Skeletal muscle cell (primary cell): Measurements from ENCODE around the gene LEMD1.
"Not testable (repeated sequence)": the region's sequence is repeated elsewhere in the genome, so short reads cannot be mapped to it uniquely, and the experiment has no call there.

Experiments used
- DNase-seq: peaks from one replicate; pipeline ENCODE4 v3.0.0-alpha.2; 2010; ENCODE audit warnings: low read depth
- H3K4me3 ChIP-seq: 2 replicates; pipeline ENCODE4 v1.5.1; 2011; ENCODE audit warnings: low read depth, mild to moderate bottlenecking, control low read depth, low read length, moderate library complexity

LEMD1 gene

GRCh38 chr1:205365086-205365485, 56.8 kb downstream of the LEMD1 start:
- DNase-seq, H3K4me3 ChIP-seq: not testable (repeated sequence)

- no peak for DNase-seq
- H3K4me3 ChIP-seq: no peak overlapping the region
Measured at GRCh38 chr1:205360891-205361290, 61.0 kb downstream of the LEMD1 start.

- no peak overlapping the region for H3K4me3 ChIP-seq
- no peak for DNase-seq
Measured at GRCh38 chr1:205359771-205360565, 61.9 kb downstream of the LEMD1 start.

- no peak overlapping the region for H3K4me3 ChIP-seq
- DNase-seq: no peak
Measured at GRCh38 chr1:205358579-205358978, 63.3 kb downstream of the LEMD1 start.

- no peak for DNase-seq
- H3K4me3 ChIP-seq: no peak overlapping the region
Measured at GRCh38 chr1:205357567-205357966, 64.3 kb downstream of the LEMD1 start.

- H3K4me3 ChIP-seq: no peak within 1 kb of the TSS
- no peak for DNase-seq
Measured at GRCh38 chr1:205356440-205357139, 65.3 kb downstream of the LEMD1 start, which contains the start of gene KLHDC8A. Gene KLHDC8A (minus strand): TSS chr1:205356922. CDS start chr1:205343604, 13,318 bp downstream.

- no peak overlapping the region for H3K4me3 ChIP-seq
- DNase-seq: no peak
Measured at GRCh38 chr1:205355075-205355453, 66.8 kb downstream of the LEMD1 start.

- H3K4me3 ChIP-seq: no peak overlapping the region
- no peak for DNase-seq
Measured at GRCh38 chr1:205354259-205355074, 67.4 kb downstream of the LEMD1 start.

- H3K4me3 ChIP-seq: no peak overlapping the region
- DNase-seq: no peak
Measured at GRCh38 chr1:205353612-205354011, 68.2 kb downstream of the LEMD1 start.

- no peak overlapping the region for H3K4me3 ChIP-seq
- DNase-seq: no peak
Measured at GRCh38 chr1:205353191-205353590, 68.7 kb downstream of the LEMD1 start.

- no peak overlapping the region for H3K4me3 ChIP-seq
- DNase-seq: peak; percentile 48
Measured at GRCh38 chr1:205351984-205352713, 69.7 kb downstream of the LEMD1 start.

- DNase-seq: no peak
Measured at GRCh38 chr1:205350691-205351141, 71.1 kb downstream of the LEMD1 start.

GRCh38 chr1:205350124-205350523, 71.7 kb downstream of the LEMD1 start:
- H3K4me3 ChIP-seq: no peak overlapping the region
- DNase-seq: no peak

More at GRCh38 chr1:205350691-205351141, 71.1 kb downstream of the LEMD1 start:
- no peak overlapping the region for H3K4me3 ChIP-seq

- no peak overlapping the region for H3K4me3 ChIP-seq
- DNase-seq: no peak
Measured at GRCh38 chr1:205348554-205349487, 73.0 kb downstream of the LEMD1 start.

GRCh38 chr1:205346956-205347574, 74.8 kb downstream of the LEMD1 start:
- no peak for DNase-seq
- no peak overlapping the region for H3K4me3 ChIP-seq

- H3K4me3 ChIP-seq: no peak overlapping the region
- no peak for DNase-seq
Measured at GRCh38 chr1:205345761-205346160, 76.1 kb downstream of the LEMD1 start.

GRCh38 chr1:205344066-205344928, 77.6 kb downstream of the LEMD1 start:
- H3K4me3 ChIP-seq: peak overlapping the region; percentile 34
- DNase-seq: no peak
